Ovary (tissue), 9 donors: ENCODE results near the gene COL5A1. TPM values are rescaled to one million over a fixed set of nuclear protein-coding genes. Genes with fewer than 3 reads are reported as not detected.

Experiments used
- DNase-seq, 5 donors: peaks; one replicate each; pipeline ENCODE4 v3.0.0-alpha.2; 2019 to 2020
- H3K27ac ChIP-seq, 2 donors: fragments of 200-600 bp; one replicate each; pipeline versions ENCODE4 v1.5.1 to v1.8.0; 2019 to 2022
- H3K27me3 ChIP-seq: fragments of 200-600 bp; one replicate; pipeline ENCODE4 v1.8.0; 2022
- H3K36me3 ChIP-seq: fragments of 200-600 bp; sonication (generic); one replicate; pipeline ENCODE4 v1.5.1; 2019
- H3K4me1 ChIP-seq: one replicate; pipeline ENCODE4 v1.8.1; 2013; ENCODE audit warnings: mild to moderate bottlenecking, moderate library complexity; ENCODE audit not compliant: insufficient read depth
- H3K4me3 ChIP-seq: fragments of 200-600 bp; sonication (generic); one replicate; pipeline ENCODE4 v1.5.1; 2017
- H3K9me3 ChIP-seq, 2 donors: fragments of 200-600 bp in 1 of 2; sonication (generic) in 1 of 2; one replicate each; pipeline versions ENCODE4 v1.5.1 to v1.8.1; 2013 to 2019; ENCODE audit warnings: mild to moderate bottlenecking in 1 of 2, moderate library complexity in 1 of 2
- CTCF ChIP-seq, 3 donors: fragments of 450-650 bp in 2 of 3; fragments of 200-600 bp in 1 of 3; IDR thresholded peaks; one replicate each; pipeline versions ENCODE4 v1.5.1 to v1.8.0; 2016 to 2022; ENCODE audit warnings: antibody characterized with exemption in 3 of 3, mild to moderate bottlenecking in 1 of 3
- EP300 ChIP-seq: sonication (generic); formaldehyde crosslinking; IDR thresholded peaks from one replicate; pipeline ENCODE4 v1.6.1; 2017; ENCODE audit warnings: antibody characterized with exemption
- POLR2A ChIP-seq: fragments of 450-650 bp; IDR thresholded peaks from one replicate; pipeline ENCODE4 v1.6.1; 2017; ENCODE audit warnings: antibody characterized with exemption, mild to moderate bottlenecking, moderate library complexity
- WGBS, 3 donors: extraction: QIAGEN DNeasy Blood & Tissue Kit in 1 of 3; methylation state at CpG; one replicate each; pipeline versions ENCODE4 v1.1.5 to v1.1.7; 2013 to 2017; 5-methylcytosine and 5-hydroxymethylcytosine counted together
- intact Hi-C, 4 donors: fragments of 100-400 bp; cut with DNase I; formaldehyde crosslinking; loops; one replicate each; pipeline versions ENCODE4 v1.11.0 to v1.15.1; 2022 to 2023
- polyA plus RNA-seq, 2 donors: library from polyadenylated mRNA; stranded (reverse); fragments of 200-250 nt in 1 of 2; fragments of 350-450 nt in 1 of 2; fragmentation: Illumina TruSeq in 1 of 2; extraction: RNeasy Lipid Tissue Mini Kit (QIAGEN cat#74804) in 1 of 2; gene quantifications; one replicate each; pipeline ENCODE4 v1.2.3, GENCODE V29; 2013 to 2014
- total RNA-seq, 7 donors: library from RNA; depleted of rRNA in 2 of 7; stranded (reverse); fragments of >200 nt in 2 of 7; fragmentation: NEBNext Ultra II Directional in 3 of 7; extraction: Animal tissue kit (Norgen Biotek cat#: 25700) in 3 of 7; gene quantifications; one replicate each; pipeline versions ENCODE4 v1.1.0 to v1.2.4, GENCODE V29; 2016 to 2023
- donor health status: DM: no; HTN: no; CAD: no; lungs with moderate emphysema.
- donor health status: DM: no; HTN: no; CAD: no.
- donor health status: Bipolar disorder and iron deficiency.
- donor health status: DM: yes; HTN: yes; CAD: no.
- donor health status: DM: no; HTN: no; CAD: no.
- donor health status: DM: yes; HTN: yes; CAD: no.

COL5A1 gene
- total and polyA plus RNA-seq, 9 donors, result 28.1 to 117 (median 54.6) TPM

GRCh38 chr9:134721344-134721743 is 79.7 kb downstream of the COL5A1 start:
- Histone ChIP-seq H3K27me3 (no peaks in the 10 kb centered on the region), H3K36me3 (no peaks in the 10 kb centered on the region), H3K27ac (no peak overlapping the region), H3K4me3 (no peak overlapping the region), H3K9me3 (no peaks in the 10 kb centered on the region), H3K4me1 (no peaks in the 10 kb centered on the region)
- peak in 1 of 5 donors; percentile 12 for DNase-seq
- 89 to 93% (median 93%) methylated on average over 9 of the region's 9 CpGs for WGBS, 3 donors
- no peak for TF ChIP-seq CTCF (IDR thresholded peaks at IDR 0.05)
- no peak for TF ChIP-seq EP300
- TF ChIP-seq POLR2A, result no peak
- intact Hi-C loops, result no loop called here

GRCh38 chr9:134722120-134722701 is 80.6 kb downstream of the COL5A1 start:
- no peak overlapping the region for H3K27ac ChIP-seq
- no peak overlapping the region for H3K4me3 ChIP-seq
- intact Hi-C loops, result no loop called here
- TF ChIP-seq POLR2A, result no peak
- TF ChIP-seq CTCF (IDR thresholded peaks at IDR 0.05), result no peak
- TF ChIP-seq EP300, result no peak
- DNase-seq, result peak in 1 of 5 donors; percentile 17
- no peaks in the 10 kb centered on the region for H3K36me3 ChIP-seq
- WGBS, 3 donors, result 83 to 87% (median 83%) methylated on average over 15 of the region's 15 CpGs
- no peaks in the 10 kb centered on the region for H3K9me3 ChIP-seq
- no peaks in the 10 kb centered on the region for H3K27me3 ChIP-seq
- H3K4me1 ChIP-seq, result no peaks in the 10 kb centered on the region

GRCh38 chr9:134723037-134723436 is 81.4 kb downstream of the COL5A1 start:
- TF ChIP-seq EP300, result no peak
- TF ChIP-seq POLR2A, result no peak
- no peak for TF ChIP-seq CTCF (IDR thresholded peaks at IDR 0.05)
- peak in 1 of 5 donors; percentile 21 for DNase-seq
- H3K4me3 ChIP-seq, result no peak overlapping the region
- no peak overlapping the region for H3K27ac ChIP-seq
- no peaks in the 10 kb centered on the region for H3K4me1 ChIP-seq
- no peaks in the 10 kb centered on the region for H3K9me3 ChIP-seq
- 84 to 89% (median 86%) methylated on average over 15 to 17 of the region's 17 CpGs for WGBS, 3 donors
- intact Hi-C loops, result no loop called here
- no peaks in the 10 kb centered on the region for H3K27me3 ChIP-seq
- no peaks in the 10 kb centered on the region for H3K36me3 ChIP-seq

- Histone ChIP-seq H3K9me3 (no peaks in the 10 kb centered on the region), H3K4me1 (no peaks in the 10 kb centered on the region), H3K4me3 (no peak overlapping the region), H3K36me3 (no peaks in the 10 kb centered on the region), H3K27me3 (no peaks in the 10 kb centered on the region), H3K27ac (no peak overlapping the region)
- WGBS, 3 donors, result 84 to 88% (median 85%) methylated on average over 13 of the region's 13 CpGs
- intact Hi-C loops, result no loop called here
- TF ChIP-seq EP300 (no peak), POLR2A (no peak), CTCF (IDR thresholded peaks at IDR 0.05) (no peak)
- DNase-seq, result no peak
These were observed 82.0 kb downstream of the COL5A1 start for GRCh38 chr9:134723491-134724190.
